Activated CD4-positive, alpha-beta memory T cell treated with anti-CD3 and anti-CD28 coated beads, Interleukin-2, amount 10 ng/mL, durations not matched to agents 7 days and 5 days (primary cell): Measurements from ENCODE around the gene DENND2C. TPM values are rescaled to one million over a fixed set of nuclear protein-coding genes. Genes with fewer than 3 reads are reported as not detected.

Experiments
- CTCF ChIA-PET: fragments of 350-600 bp; sonication (Branson Sonifier 250); formaldehyde crosslinking; loops from one replicate; lab custom pipeline; 2021; ENCODE audit warnings: antibody characterized with exemption, inconsistent platforms; lab: Charles Lee
- POLR2A ChIA-PET: fragments of 350-600 bp; sonication (Branson Sonifier 250); formaldehyde crosslinking; loops from one replicate; lab custom pipeline; 2021; ENCODE audit warnings: antibody characterized with exemption; lab: Charles Lee
- DNase-seq: peaks from one replicate; pipeline ENCODE4 v3.0.0-alpha.2; 2020
- H3K27ac Mint-ChIP-seq: one replicate; pipeline ENCODE4 v1.8.0; 2021; ENCODE audit warnings: mild to moderate bottlenecking, mixed read lengths
- H3K27me3 Mint-ChIP-seq: one replicate; pipeline ENCODE4 v1.8.0; 2021; ENCODE audit warnings: mixed read lengths
- H3K36me3 Mint-ChIP-seq: one replicate; pipeline ENCODE4 v1.8.0; 2021; ENCODE audit warnings: low read depth, mixed read lengths
- H3K4me1 Mint-ChIP-seq: one replicate; pipeline ENCODE4 v1.8.0; 2021; ENCODE audit warnings: mixed read lengths
- H3K4me3 Mint-ChIP-seq: one replicate; pipeline ENCODE4 v1.8.0; 2021; ENCODE audit warnings: mild to moderate bottlenecking, mixed read lengths
- H3K9me3 Mint-ChIP-seq: one replicate; pipeline ENCODE4 v1.8.0; 2021; ENCODE audit warnings: mixed read lengths
- total RNA-seq, 2 experiments: library from RNA; stranded (reverse); gene quantifications; one replicate each; pipeline ENCODE4 v1.2.3, GENCODE V29; 2021

DENND2C gene
- total RNA-seq, 2 experiments from 2014 or later: 0.43 to 0.83 TPM

DNA sequence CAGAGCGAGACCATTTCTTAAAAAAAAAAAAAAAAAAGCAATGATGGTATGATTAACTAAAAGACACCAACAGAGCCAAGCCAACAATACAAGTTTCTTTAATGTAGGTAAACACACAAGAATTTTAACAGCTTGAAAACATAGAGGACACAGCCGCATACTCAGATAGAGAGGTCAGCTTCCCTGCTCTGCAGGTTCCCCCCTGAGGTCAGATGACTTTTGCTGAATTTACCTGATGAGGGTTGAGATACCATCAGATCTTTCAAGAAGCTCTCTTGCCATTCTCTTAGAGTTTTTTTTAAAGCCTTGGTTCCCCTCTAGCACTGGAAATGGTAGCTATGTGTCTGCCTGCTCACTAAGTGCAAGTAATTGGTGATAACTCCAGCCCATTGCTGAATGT lies 119.5 kb downstream of the DENND2C start:
- ChIA-PET CTCF (interaction anchor here (0.7 to 1.5 kb wide), 2 partner anchors 149 to 203 kb away, joined by 3 to 4 read pairs; no protein-coding TSS in a partner anchor), POLR2A (no interaction called here)
- H3K27ac Mint-ChIP-seq: no peak overlapping the region
- no peaks in the 10 kb centered on the region for H3K27me3 Mint-ChIP-seq
- no peaks in the 10 kb centered on the region for H3K4me1 Mint-ChIP-seq
- H3K36me3 Mint-ChIP-seq: no peaks in the 10 kb centered on the region
- no peak overlapping the region for H3K4me3 Mint-ChIP-seq
- no peak for DNase-seq
- H3K9me3 Mint-ChIP-seq: no peaks in the 10 kb centered on the region

DNA sequence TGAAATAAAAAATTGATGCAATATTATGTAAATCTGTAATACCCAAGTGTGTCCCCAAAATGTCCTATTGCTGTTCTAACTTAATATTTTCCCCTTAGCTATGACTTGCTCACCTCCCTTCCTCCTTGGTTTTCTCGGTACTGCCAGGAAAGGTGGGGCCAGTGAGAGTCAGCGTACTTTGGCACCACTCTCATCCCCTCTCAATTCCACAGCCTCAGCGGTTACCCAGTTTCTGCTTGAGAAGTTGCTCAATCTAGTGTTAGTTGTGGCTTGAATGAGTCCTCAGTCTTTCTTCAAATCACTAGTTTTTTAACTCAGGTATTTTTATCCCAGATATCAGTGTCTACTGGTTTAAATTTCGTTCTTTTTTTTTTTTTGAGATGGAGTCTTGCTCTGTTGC lies 120.7 kb downstream of the DENND2C start:
- Mint-ChIP-seq H3K27me3 (peaks cover 1% of the 10 kb centered on the region), H3K4me1 (no peaks in the 10 kb centered on the region), H3K27ac (no peak overlapping the region), H3K4me3 (no peak overlapping the region), H3K9me3 (no peaks in the 10 kb centered on the region), H3K36me3 (no peaks in the 10 kb centered on the region)
- CTCF ChIA-PET: no interaction called here
- no peak for DNase-seq
- POLR2A ChIA-PET: no interaction called here

DNA sequence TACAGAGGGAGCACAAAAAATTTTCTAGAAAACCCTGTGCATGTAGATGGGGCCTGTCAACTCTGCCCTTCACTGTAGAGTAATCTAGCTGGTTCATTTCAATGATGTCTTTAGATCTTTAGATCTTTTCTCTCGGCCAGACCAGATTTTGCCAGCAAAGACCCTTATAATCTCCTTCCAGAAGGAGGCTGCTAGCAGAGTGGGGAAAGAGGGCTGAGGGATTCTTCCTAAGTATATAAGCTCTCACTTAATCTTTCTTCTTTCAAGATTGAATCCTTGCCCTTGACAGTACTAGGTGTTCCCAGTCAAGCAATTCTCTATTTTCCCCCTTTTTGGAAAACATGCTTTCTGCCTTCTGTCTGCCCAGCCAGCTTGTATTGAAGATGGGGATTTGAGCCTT lies 122.8 kb downstream of the DENND2C start:
- POLR2A ChIA-PET: no interaction called here
- no peak overlapping the region for H3K27ac Mint-ChIP-seq
- CTCF ChIA-PET: no interaction called here

DNA sequence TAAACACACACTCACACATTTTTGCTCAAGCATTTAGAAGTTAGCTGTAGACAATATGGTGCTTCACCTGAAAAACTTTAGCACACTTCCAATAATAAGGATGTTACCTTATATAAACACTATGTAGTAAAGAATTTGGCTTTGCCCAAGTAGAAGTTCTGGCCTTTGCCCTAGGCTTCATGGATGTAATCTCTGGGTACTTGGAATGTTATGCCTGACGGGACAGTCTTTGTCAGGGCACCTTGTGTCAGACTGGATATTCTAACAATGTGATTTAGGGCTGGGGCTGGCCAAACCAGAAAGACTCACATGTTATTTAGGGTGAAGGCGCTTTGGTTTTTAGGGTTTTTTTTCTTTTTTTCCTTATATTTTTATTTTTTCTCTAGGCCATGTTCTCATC lies 124.1 kb downstream of the DENND2C start:
- Mint-ChIP-seq H3K4me1 (no peaks in the 10 kb centered on the region), H3K27ac (no peak overlapping the region), H3K36me3 (no peaks in the 10 kb centered on the region), H3K27me3 (peaks cover 1% of the 10 kb centered on the region), H3K4me3 (no peak overlapping the region), H3K9me3 (no peaks in the 10 kb centered on the region)
- ChIA-PET CTCF (no interaction called here), POLR2A (no interaction called here)
- DNase-seq: no peak

More for the DNA sequence above, 122.8 kb downstream of the DENND2C start:
- Mint-ChIP-seq H3K4me3 (no peak overlapping the region), H3K4me1 (no peaks in the 10 kb centered on the region), H3K27me3 (peaks cover 1% of the 10 kb centered on the region), H3K9me3 (no peaks in the 10 kb centered on the region), H3K36me3 (no peaks in the 10 kb centered on the region)
- DNase-seq: no peak

DNA sequence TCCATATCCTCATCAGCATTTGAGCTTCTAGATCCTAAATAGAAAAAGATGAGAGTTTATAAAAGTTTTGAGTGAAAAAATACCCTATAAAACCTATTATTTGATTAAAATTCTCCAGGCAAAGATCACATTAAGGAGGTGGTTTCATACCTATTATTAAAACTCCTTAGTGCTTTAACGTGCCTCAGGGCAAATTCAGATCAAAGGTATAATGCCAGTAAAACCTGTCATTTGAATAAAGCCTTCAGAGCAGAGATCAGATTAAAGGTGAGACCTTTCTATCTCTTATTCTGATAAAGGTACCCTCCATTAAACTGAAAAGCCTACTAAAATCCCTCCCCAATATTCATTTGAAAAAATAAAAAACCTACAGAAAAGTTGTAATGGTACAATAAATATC lies 124.5 kb downstream of the DENND2C start:
- Mint-ChIP-seq H3K4me1 (no peaks in the 10 kb centered on the region), H3K9me3 (no peaks in the 10 kb centered on the region), H3K36me3 (no peaks in the 10 kb centered on the region), H3K27ac (no peak overlapping the region), H3K27me3 (peaks cover 1% of the 10 kb centered on the region), H3K4me3 (no peak overlapping the region)
- DNase-seq: no peak
- POLR2A ChIA-PET: no interaction called here
- CTCF ChIA-PET: no interaction called here

DNA sequence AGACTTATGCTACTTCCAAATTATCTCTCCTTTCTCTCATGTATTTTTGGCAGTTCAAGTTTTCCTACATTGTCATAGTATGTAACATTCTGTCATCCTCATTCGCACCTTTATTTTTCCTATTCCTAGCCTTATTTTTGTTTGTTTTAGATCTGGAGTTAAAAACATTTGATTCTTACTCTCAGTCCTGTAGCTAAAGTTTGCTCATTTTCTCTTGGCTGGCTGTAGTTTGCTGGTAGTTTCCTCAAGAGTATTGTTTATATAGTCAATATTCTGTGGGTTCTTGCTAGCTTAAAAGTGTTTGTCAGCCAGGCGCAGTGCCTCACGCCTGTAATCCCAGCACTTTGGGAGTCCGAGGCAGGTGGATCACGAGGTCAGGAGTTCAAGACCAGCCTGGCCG lies 129.0 kb downstream of the DENND2C start:
- POLR2A ChIA-PET: no interaction called here
- no peak overlapping the region for H3K4me3 Mint-ChIP-seq
- H3K27ac Mint-ChIP-seq: no peak overlapping the region
- peaks cover 1% of the 10 kb centered on the region for H3K27me3 Mint-ChIP-seq
- DNase-seq: no peak
- CTCF ChIA-PET: no interaction called here
- no peaks in the 10 kb centered on the region for H3K36me3 Mint-ChIP-seq
- no peaks in the 10 kb centered on the region for H3K9me3 Mint-ChIP-seq
- no peaks in the 10 kb centered on the region for H3K4me1 Mint-ChIP-seq

DNA sequence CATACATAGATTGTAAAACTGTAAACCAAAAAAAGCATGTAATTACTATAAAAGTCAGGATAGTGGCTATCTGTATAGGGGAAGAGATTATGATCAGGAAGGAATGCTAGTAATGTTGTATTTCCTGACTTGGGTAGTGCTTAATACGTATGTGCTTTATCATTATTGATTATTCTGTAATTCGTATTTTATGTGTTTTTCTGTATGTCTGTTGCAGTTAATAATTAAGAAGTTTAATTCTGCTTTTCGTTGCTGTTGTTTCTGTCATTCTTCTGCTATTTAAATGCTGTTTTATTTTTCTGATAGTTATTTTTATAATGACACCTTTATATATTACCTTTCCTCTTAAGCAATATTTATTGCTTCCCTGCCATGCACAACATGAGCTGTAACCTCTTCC lies 129.6 kb downstream of the DENND2C start:
- CTCF ChIA-PET: no interaction called here
- Mint-ChIP-seq H3K9me3 (no peaks in the 10 kb centered on the region), H3K36me3 (no peaks in the 10 kb centered on the region), H3K4me1 (no peaks in the 10 kb centered on the region), H3K4me3 (no peak overlapping the region), H3K27ac (no peak overlapping the region), H3K27me3 (peaks cover 1% of the 10 kb centered on the region)
- DNase-seq: no peak
- POLR2A ChIA-PET: no interaction called here

DNA sequence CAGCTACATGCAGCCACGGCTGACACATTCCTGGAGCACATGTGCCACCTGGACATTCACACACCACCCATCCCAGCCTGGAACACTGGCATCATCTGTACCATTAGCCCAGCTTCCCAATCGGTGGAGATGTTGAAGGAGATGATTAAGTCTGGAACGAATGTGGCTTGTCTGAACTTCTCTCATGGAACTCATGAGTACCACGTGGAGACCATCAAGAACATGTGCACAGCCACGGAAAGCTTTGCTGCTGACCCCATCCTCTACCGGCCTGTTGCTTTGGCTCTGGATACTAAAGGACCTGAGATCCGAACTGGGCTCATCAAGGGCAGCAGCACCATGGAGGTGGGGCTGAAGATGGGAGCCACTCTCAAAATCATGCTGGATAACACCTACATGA lies 133.8 kb downstream of the DENND2C start:
- ChIA-PET POLR2A (no interaction called here), CTCF (no interaction called here)
- Mint-ChIP-seq H3K4me1 (no peaks in the 10 kb centered on the region), H3K27me3 (no peaks in the 10 kb centered on the region), H3K36me3 (no peaks in the 10 kb centered on the region), H3K27ac (no peak overlapping the region), H3K4me3 (no peak overlapping the region), H3K9me3 (no peaks in the 10 kb centered on the region)
- no peak for DNase-seq

DNA sequence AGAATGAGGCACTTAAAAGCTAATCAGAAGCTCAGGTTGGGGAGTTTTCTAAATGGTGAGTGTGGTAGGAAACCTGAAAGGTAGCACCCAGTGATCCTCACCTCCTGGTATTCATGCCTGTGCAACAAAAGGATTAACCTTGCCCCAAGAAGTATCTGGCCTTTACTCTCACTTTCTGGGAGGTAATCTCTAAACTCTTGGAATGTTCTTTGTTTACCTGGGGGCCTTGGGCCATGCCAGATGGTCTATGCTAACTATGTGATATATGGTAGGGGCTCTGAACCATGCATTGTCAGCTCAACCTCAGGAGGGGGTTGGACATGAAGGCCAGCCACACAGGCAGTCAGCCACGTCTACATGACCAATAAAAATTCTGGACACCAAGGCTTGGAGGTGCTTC lies 134.4 kb downstream of the DENND2C start:
- Mint-ChIP-seq H3K4me3 (no peak overlapping the region), H3K9me3 (no peaks in the 10 kb centered on the region), H3K36me3 (no peaks in the 10 kb centered on the region), H3K27ac (no peak overlapping the region), H3K4me1 (no peaks in the 10 kb centered on the region), H3K27me3 (no peaks in the 10 kb centered on the region)
- no peak for DNase-seq
- POLR2A ChIA-PET: no interaction called here
- CTCF ChIA-PET: no interaction called here

Other genes starting within 250 kb of the DENND2C start
- 10 to 100 TPM; 36.0 to 36.5 TPM for gene TRIM33, start 158.8 kb downstream of the DENND2C start, total RNA-seq
- gene BCAS2, start 88.4 kb downstream of the DENND2C start, total RNA-seq: 10 to 100 TPM; 45.0 to 45.5 TPM
- not detected for gene AMPD1, start 25.5 kb upstream of the DENND2C start, total RNA-seq
- gene NRAS, start 46.7 kb upstream of the DENND2C start, total RNA-seq: 10 to 100 TPM; 53.4 to 54.1 TPM
- gene CSDE1, start 87.9 kb upstream of the DENND2C start, total RNA-seq: 100 to 1,000 TPM; 407 to 411 TPM
- gene SIKE1, start 110.6 kb upstream of the DENND2C start, total RNA-seq: 10 to 100 TPM; 59.4 to 68.5 TPM
- gene SYCP1, start 184.8 kb upstream of the DENND2C start, total RNA-seq: not detected